Mesenchymal stem cell (in vitro differentiated cells and primary cell): ENCODE data around the gene CASP8AP2.
"Not testable (repeated sequence)": the region's sequence is repeated elsewhere in the genome, so short reads cannot be mapped to it uniquely, and the experiment has no call there.

Experiments used
- DNase-seq: peaks from one replicate; pipeline ENCODE4 v3.0.0-alpha.2; 2013
- H2AFZ ChIP-seq: one replicate; pipeline ENCODE4 v1.6.1; 2013; ENCODE audit warnings: low read depth, mild to moderate bottlenecking, control low read depth, inconsistent platforms, low read length, moderate library complexity
- H2AK5ac ChIP-seq: 2 replicates; pipeline ENCODE4 v1.6.1; 2013; ENCODE audit warnings: low read length, moderate library complexity, mild to moderate bottlenecking, inconsistent platforms; ENCODE audit not compliant: severe bottlenecking
- H2BK120ac ChIP-seq: one replicate; pipeline ENCODE4 v1.6.1; 2013; ENCODE audit warnings: low read depth, mild to moderate bottlenecking, inconsistent platforms, low read length, moderate library complexity
- H2BK12ac ChIP-seq, 2 experiments: one replicate each; pipeline ENCODE4 v1.6.1; 2013; ENCODE audit warnings: inconsistent platforms in 2 of 2, low read length in 2 of 2, mild to moderate bottlenecking in 2 of 2, moderate library complexity in 2 of 2, control low read depth in 1 of 2
- H2BK15ac ChIP-seq: one replicate; pipeline ENCODE4 v1.6.1; 2013; ENCODE audit warnings: mild to moderate bottlenecking, low read depth, inconsistent platforms; ENCODE audit not compliant: poor library complexity, severe bottlenecking
- H2BK5ac ChIP-seq: 2 replicates; pipeline ENCODE4 v1.6.1; 2013; ENCODE audit warnings: low read depth, mild to moderate bottlenecking, low read length, control low read depth, inconsistent platforms; ENCODE audit not compliant: poor library complexity, severe bottlenecking
- H3K14ac ChIP-seq, 2 experiments: one replicate each; pipeline ENCODE4 v1.6.1; 2013; ENCODE audit warnings: inconsistent platforms in 2 of 2, low read length in 2 of 2, control low read depth in 1 of 2, mild to moderate bottlenecking in 1 of 2, moderate library complexity in 1 of 2
- H3K18ac ChIP-seq, 2 experiments: one replicate each; pipeline ENCODE4 v1.6.1; 2013; ENCODE audit warnings: inconsistent platforms in 2 of 2, low read length in 2 of 2, control low read depth in 1 of 2, low read depth in 1 of 2, mild to moderate bottlenecking in 1 of 2
- H3K23ac ChIP-seq, 2 experiments: one replicate each; pipeline ENCODE4 v1.6.1; 2013; ENCODE audit warnings: inconsistent platforms in 2 of 2, low read length in 2 of 2, mild to moderate bottlenecking in 2 of 2, moderate library complexity in 2 of 2, control low read depth in 1 of 2
- H3K27ac ChIP-seq: 2 replicates; pipeline ENCODE4 v1.5.1; 2013; ENCODE audit warnings: mild to moderate bottlenecking, moderate library complexity, low read length, control low read depth, inconsistent platforms; ENCODE audit not compliant: poor library complexity, severe bottlenecking
- H3K27me3 ChIP-seq, 2 experiments: 2 replicates each; pipeline versions ENCODE4 v1.6.1 to v1.7.0; 2013; ENCODE audit warnings: low read length in 2 of 2, mild to moderate bottlenecking in 2 of 2, moderate library complexity in 2 of 2, control low read depth in 1 of 2, inconsistent platforms in 1 of 2; ENCODE audit not compliant: control insufficient read depth in 1 of 2, insufficient read depth in 1 of 2
- H3K36me3 ChIP-seq, 2 experiments: 2 replicates each; pipeline versions ENCODE4 v1.6.1 to v1.7.0; 2013; ENCODE audit warnings: low read length in 2 of 2, control low read depth in 1 of 2, inconsistent platforms in 1 of 2, low read depth in 1 of 2, mild to moderate bottlenecking in 1 of 2; ENCODE audit not compliant: insufficient read depth in 2 of 2, control insufficient read depth in 1 of 2
- H3K4ac ChIP-seq, 2 experiments: one replicate each; pipeline ENCODE4 v1.6.1; 2013; ENCODE audit warnings: inconsistent platforms in 2 of 2, low read length in 2 of 2, mild to moderate bottlenecking in 2 of 2, moderate library complexity in 2 of 2, control low read depth in 1 of 2, low read depth in 1 of 2
- H3K4me1 ChIP-seq: 2 replicates; pipeline ENCODE4 v1.6.1; 2013; ENCODE audit warnings: low read depth, low read length, control low read depth; ENCODE audit not compliant: control insufficient read depth, insufficient read depth
- H3K4me2 ChIP-seq: 2 replicates; pipeline ENCODE4 v1.6.1; 2013; ENCODE audit warnings: low read length, mild to moderate bottlenecking, inconsistent platforms; ENCODE audit not compliant: poor library complexity, severe bottlenecking
- H3K4me3 ChIP-seq, 2 experiments: 2 replicates each; pipeline versions ENCODE4 v1.5.1 to v1.7.0; 2013; ENCODE audit warnings: low read length in 2 of 2, mild to moderate bottlenecking in 2 of 2, control low read depth in 1 of 2, low read depth in 1 of 2; ENCODE audit not compliant: insufficient read depth in 1 of 2
- H3K79me1 ChIP-seq: replicated peaks from 2 replicates; pipeline ENCODE4 v1.6.1; 2013; ENCODE audit warnings: mild to moderate bottlenecking, control low read depth, low read length, inconsistent platforms; ENCODE audit not compliant: poor library complexity, severe bottlenecking
- H3K9ac ChIP-seq: 2 replicates; pipeline ENCODE4 v1.7.0; 2013; ENCODE audit warnings: mild to moderate bottlenecking, low read length, moderate library complexity
- H3K9me3 ChIP-seq: 2 replicates; pipeline ENCODE4 v1.7.0; 2013; ENCODE audit warnings: mild to moderate bottlenecking, low read length; ENCODE audit not compliant: control insufficient read depth
- H4K8ac ChIP-seq: one replicate; pipeline ENCODE4 v1.6.1; 2013; ENCODE audit warnings: inconsistent platforms, mild to moderate bottlenecking, low read length, moderate library complexity
- H4K91ac ChIP-seq: one replicate; pipeline ENCODE4 v1.6.1; 2013; ENCODE audit warnings: mild to moderate bottlenecking, low read length, inconsistent platforms
- WGBS: methylation state at CpG from one replicate; pipeline ENCODE4 v1.1.7; 2013; ENCODE audit warnings: mixed read lengths; 5-methylcytosine and 5-hydroxymethylcytosine counted together

CASP8AP2 gene

GRCh38 chr6:89890845-89891528 is 61.3 kb downstream of the CASP8AP2 start:
- H3K4ac ChIP-seq, result not testable (repeated sequence)

GRCh38 chr6:89892577-89892976 is 62.9 kb downstream of the CASP8AP2 start:
- H3K4me3 ChIP-seq, H2BK15ac ChIP-seq, H3K27ac ChIP-seq, DNase-seq, H3K23ac ChIP-seq, H3K36me3 ChIP-seq, H3K14ac ChIP-seq, H2BK12ac ChIP-seq, H2BK5ac ChIP-seq, H3K4me1 ChIP-seq, H3K9ac ChIP-seq, H3K4ac ChIP-seq, H3K18ac ChIP-seq, H2AK5ac ChIP-seq, H2BK120ac ChIP-seq, H4K91ac ChIP-seq, H3K79me1 ChIP-seq, H2AFZ ChIP-seq, H4K8ac ChIP-seq, H3K9me3 ChIP-seq, H3K4me2 ChIP-seq: not testable (repeated sequence)
- WGBS, result 81% methylated on average over 8 of the region's 8 CpGs
- peaks cover 10 to 46% of the 10 kb centered on the region in 2 experiments for H3K27me3 ChIP-seq

More at GRCh38 chr6:89890845-89891528, 61.3 kb downstream of the CASP8AP2 start:
- not testable (repeated sequence) for H4K8ac ChIP-seq, H2BK12ac ChIP-seq, H3K79me1 ChIP-seq, H2AFZ ChIP-seq, H3K23ac ChIP-seq, H3K18ac ChIP-seq, H2BK15ac ChIP-seq, H3K27ac ChIP-seq, H2AK5ac ChIP-seq, H3K36me3 ChIP-seq, DNase-seq, H3K9ac ChIP-seq, H2BK5ac ChIP-seq, H3K14ac ChIP-seq, H4K91ac ChIP-seq, H3K4me3 ChIP-seq, H2BK120ac ChIP-seq, H3K4me2 ChIP-seq, H3K9me3 ChIP-seq, H3K4me1 ChIP-seq
- WGBS, result 7% methylated on average over 10 of the region's 11 CpGs
- peaks cover 7 to 50% of the 10 kb centered on the region in 2 experiments for H3K27me3 ChIP-seq

GRCh38 chr6:89894169-89894568 is 64.5 kb downstream of the CASP8AP2 start, which contains the start of gene GJA10:
Gene GJA10, plus strand, starts transcription at chr6:89894469. Its CDS starts 0 bp downstream, at chr6:89894469.
- H3K4me1 ChIP-seq, result no peaks in the 10 kb centered on the region
- no peaks in the 10 kb centered on the region for H3K79me1 ChIP-seq
- no peak within 1 kb of the TSS for H2BK15ac ChIP-seq
- peaks cover 10 to 32% of the 10 kb centered on the region in 2 experiments for H3K27me3 ChIP-seq
- no peak within 1 kb of the TSS for H3K27ac ChIP-seq
- H3K36me3 ChIP-seq, result no peaks in the 10 kb centered on the region
- no peak within 1 kb of the TSS for H3K4ac ChIP-seq
- H3K14ac ChIP-seq, result no peak within 1 kb of the TSS
- H3K9me3 ChIP-seq, result no peaks in the 10 kb centered on the region
- H2BK5ac ChIP-seq, result no peak within 1 kb of the TSS
- H3K18ac ChIP-seq, result no peak within 1 kb of the TSS
- H3K23ac ChIP-seq, result no peak within 1 kb of the TSS
- H2AK5ac ChIP-seq, result no peak within 1 kb of the TSS
- H4K8ac ChIP-seq, result no peak within 1 kb of the TSS
- H3K9ac ChIP-seq, result no peak within 1 kb of the TSS
- no peak within 1 kb of the TSS for H2AFZ ChIP-seq
- 100% methylated on average over 1 of the region's 1 CpG for WGBS
- no peak within 1 kb of the TSS for H3K4me3 ChIP-seq
- H2BK120ac ChIP-seq, result no peak within 1 kb of the TSS
- no peak within 1 kb of the TSS for H3K4me2 ChIP-seq
- no peak within 1 kb of the TSS for H4K91ac ChIP-seq
- no peak for DNase-seq
- H2BK12ac ChIP-seq, result no peak within 1 kb of the TSS

- Histone ChIP-seq H2BK120ac (no peak overlapping the region), H3K4me2 (no peak overlapping the region), H2AFZ (no peak overlapping the region), H3K14ac (no peak overlapping the region), H3K79me1 (no peaks in the 10 kb centered on the region), H4K91ac (no peak overlapping the region), H3K27me3 (peaks cover 10 to 29% of the 10 kb centered on the region in 2 experiments), H3K9ac (no peak overlapping the region), H3K27ac (no peak overlapping the region), H3K23ac (no peak overlapping the region), H2AK5ac (no peak overlapping the region), H3K4me1 (no peaks in the 10 kb centered on the region), H4K8ac (no peak overlapping the region), H3K4me3 (no peak overlapping the region), H2BK15ac (no peak overlapping the region), H3K9me3 (no peaks in the 10 kb centered on the region), H3K36me3 (no peaks in the 10 kb centered on the region), H3K18ac (no peak overlapping the region), H2BK12ac (no peak overlapping the region), H3K4ac (no peak overlapping the region), H2BK5ac (no peak overlapping the region)
- DNase-seq, result peak; percentile 74
- 57% methylated on average over 8 of the region's 8 CpGs for WGBS
Measured at GRCh38 chr6:89895276-89895874, 65.7 kb downstream of the CASP8AP2 start.
